HG03442 (cell line): ENCODE measurements around the gene LRPAP1.
"Not testable (repeated sequence)": the region's sequence is repeated elsewhere in the genome, so short reads cannot be mapped to it uniquely, and the experiment has no call there.

Experiments
- ATAC-seq: cut with Tn5 transposase; IDR thresholded peaks from one replicate; pipeline ENCODE4 v1.9.1; 2021; ENCODE audit warnings: mild to moderate bottlenecking, moderate library complexity; ENCODE audit not compliant: unreplicated experiment

LRPAP1 gene

DNA sequence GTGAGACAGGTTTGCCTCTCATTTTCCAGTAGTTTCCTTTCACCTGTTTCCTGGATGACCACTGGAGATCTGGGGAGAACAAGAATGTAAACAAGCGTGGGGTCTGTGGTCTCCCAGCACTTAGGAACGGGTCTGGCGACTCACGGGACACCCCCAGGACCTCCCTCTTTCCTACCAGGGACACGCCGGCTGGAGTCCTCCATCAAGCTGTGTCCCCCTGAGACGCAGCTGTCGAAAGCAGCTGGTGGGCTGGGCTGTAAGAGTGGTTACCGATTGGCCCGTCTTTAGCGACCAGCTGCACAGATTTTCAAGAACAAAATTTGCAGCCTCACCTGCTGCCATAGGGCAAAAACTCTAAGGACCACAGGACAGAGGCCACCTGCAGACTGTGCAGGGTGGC, 11.9 kb downstream of the LRPAP1 start:
- no peak for ATAC-seq

DNA sequence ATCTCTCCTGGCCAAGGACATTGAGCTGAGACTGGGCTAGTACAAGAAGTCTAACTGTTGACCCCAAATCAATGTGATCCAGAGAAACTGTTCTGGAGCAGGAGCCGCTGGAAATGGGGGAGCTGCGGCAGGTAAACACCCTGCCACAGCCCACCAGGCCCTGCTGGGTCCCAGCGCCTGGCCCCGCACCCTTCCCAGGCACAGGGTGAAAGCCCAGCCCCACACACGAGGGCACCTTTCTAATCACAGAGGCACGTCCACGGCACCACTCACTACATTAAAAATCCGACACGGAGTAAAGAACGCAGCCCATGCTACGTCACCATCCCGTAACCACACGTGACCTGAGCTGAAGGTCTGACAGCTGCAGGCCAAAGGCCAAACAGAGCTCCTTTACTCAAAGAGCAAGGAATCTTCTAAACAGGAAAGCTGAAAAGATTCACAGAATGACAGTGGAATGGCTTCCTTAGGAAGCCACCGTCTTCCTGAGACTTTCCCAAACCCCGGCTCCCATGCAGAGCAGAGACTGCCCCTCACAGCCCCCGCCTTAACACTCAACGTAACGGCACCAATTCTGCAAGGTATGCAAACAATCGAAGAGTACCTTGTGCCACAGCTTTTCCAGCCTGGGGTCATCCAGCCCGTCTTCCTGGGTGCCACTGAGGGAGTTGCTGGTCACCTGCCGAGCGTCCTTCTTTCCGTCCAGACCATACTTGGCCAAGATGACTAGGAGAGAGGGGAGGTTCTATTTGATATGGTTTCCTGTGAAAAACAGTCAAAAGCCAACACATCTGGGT, 12.6 kb downstream of the LRPAP1 start:
- ATAC-seq = no peak

DNA sequence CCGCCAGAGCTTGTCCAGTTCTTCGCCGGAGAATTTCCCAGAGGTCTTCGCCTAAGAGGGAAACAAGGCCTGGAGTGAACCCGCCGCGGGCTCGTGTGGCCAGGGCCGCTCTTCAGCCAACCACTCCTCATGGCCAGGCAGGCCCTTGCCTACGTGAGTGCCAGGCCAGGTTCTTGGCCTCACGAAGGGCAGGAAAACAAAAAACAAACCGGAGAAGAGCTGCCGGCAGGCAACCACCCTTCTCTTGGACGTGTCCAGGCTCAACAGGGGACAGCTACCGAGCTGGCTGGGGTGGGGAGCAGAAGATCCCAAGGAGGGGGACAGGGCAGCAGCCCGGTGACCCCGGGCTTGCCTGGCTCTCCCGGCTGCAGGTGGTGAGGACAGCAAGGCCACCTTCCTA, 13.3 kb downstream of the LRPAP1 start:
- no peak for ATAC-seq

DNA sequence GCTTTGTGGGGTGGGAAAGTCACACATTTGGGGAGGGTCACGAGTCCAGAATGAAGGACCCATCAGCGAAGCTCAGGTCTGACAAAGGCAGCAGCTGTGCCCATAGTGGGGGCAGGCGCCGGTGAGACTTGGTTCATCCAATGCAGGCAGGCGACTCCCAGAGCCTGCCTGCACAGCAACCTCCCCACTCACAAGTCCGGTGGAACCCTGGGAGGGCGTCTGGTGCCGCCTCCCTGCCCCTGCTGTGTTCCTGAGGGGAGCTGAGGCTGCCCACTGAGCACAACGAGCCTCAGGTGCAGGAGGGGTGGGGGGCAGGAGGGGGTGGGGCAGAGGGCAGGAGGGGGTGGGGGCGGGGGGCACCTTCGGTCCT, 13.7 kb downstream of the LRPAP1 start:
- ATAC-seq = no peak

DNA sequence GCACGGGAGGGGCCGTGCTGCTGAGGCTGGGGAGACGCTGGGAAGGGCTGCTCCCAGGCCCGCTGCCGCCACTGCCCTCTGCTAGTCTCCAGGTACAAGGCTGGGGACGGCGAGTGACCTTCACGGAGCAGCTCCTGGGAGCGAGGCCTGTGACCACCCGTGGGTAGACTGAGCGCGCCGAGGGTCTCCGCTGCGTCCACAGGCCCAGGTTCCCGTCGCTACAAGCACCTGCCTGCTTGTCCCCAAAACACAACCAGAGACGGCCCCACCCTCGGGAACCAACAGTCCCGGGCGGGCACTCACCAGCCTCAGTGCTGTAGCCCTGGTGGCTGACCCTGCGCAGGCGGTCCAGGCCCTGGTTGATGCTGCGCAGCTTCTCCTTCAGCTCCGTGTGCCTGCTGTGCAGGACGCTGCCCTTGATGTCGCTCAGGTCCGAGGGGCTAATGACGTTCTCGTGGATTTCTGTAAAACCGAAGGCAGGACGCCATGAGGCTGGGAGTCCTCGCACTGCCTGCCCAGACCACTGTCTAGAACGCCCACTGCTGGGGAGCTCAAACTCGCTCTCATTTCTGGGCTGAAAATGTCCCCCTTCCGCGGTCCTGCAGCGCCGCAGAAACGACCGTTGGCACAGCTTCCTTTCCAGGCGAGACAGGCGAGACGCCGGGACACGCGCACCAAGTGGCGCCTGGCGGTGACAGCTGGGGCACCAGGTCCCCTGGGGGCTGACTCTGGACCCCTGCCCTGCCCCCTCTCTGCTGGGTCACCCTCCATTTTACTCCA, 14.3 kb downstream of the LRPAP1 start:
- no peak for ATAC-seq

DNA sequence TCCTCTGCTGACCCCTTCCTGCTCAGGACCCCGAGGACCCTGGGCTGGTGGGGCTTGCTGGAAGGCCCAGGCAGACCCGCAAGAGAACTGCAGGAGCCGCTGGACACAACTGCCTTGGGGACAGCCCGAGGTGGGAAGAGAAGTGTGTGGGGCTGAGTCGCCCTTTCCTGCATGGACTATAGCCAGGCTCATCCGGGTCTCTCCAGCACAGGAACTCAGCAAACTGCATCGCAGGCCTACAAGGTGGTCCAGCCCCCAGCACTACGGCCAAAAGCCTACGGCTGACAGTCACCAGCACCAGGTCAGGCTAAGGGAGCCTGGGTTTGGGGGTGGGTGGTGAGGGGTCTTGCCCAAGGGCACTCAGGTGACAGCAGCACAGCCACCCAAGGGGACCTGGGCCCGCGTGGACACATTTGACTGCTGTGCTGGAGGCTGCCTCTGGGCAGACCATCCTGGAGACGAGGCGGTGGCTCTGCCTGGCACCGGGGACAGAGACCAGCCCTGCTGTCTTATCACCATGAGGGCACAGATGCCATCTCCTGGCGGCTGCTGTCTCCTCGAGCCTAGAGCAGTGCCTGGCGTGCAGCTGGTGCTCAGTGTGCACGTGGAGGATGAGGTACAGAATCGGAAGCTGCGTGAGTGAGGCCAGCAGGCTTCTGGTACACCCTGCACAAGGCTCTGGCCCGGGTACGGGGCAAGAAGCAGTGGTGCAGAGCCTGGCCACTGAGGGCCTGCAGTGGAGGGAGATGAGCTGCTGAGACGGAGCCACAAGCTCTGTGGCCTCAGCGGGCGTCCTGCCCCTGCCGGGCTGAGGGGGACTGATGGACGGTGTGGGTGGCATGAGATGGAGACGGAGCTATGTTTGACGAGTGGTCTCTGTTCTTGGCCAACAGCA, 15.1 kb downstream of the LRPAP1 start:
- no peak for ATAC-seq

DNA sequence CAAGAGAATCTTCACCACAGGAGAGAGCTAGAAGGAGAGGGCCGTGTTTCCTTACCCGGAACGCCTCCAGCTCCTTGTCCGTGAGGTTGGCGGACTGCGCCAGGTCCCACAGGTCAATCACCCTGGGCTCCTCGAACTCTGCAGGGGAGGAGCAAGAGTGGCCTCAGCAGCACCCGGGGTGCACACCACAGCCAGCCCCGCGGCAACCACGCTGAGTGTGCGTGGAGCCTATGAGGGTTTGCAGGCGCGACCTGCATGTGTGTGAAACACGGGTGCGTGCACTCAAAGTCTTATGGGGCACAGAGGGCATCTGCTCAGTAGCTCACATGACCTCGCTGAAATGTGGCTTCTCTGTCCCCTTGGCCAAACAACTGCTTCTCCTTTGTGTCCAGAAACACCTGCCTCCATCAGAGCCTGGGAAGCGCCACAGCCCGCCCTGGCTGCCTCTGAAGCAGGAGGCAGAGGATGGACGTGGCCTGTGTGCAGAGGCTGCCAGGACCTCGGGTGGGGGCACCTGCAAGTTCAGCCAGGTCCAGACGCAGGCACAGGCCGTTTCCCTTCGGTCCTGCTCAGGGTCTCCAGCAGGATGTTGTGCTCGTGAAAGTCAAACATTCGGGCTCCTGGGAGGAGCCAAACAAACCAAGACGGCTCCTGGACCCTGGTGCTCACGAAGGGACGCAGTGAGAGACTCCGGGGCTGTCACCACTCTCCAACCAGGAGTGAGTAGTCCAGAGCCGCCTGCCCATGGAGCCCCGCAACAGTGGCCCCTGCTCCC, 16.0 kb downstream of the LRPAP1 start:
- no peak for ATAC-seq

DNA sequence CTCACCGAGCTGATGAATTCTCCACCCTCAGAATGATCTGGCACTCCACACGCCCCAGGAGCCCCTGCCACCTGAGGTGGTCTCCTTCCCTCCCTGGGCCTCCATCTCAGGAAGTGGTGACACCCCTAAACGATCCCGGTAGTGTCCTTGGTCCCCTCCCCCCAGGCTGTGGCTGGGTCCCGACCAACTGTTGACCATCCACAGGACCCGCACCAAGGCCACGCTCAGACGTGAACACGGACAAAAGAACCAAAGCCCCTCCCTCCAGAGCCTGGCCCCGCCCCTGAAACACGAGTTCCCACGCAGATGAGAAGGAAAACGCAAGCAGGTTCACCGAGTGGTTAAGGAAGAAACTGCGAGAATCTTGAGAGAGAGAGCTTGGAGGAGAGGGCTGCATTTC, 16.6 kb downstream of the LRPAP1 start:
- ATAC-seq = no peak

DNA sequence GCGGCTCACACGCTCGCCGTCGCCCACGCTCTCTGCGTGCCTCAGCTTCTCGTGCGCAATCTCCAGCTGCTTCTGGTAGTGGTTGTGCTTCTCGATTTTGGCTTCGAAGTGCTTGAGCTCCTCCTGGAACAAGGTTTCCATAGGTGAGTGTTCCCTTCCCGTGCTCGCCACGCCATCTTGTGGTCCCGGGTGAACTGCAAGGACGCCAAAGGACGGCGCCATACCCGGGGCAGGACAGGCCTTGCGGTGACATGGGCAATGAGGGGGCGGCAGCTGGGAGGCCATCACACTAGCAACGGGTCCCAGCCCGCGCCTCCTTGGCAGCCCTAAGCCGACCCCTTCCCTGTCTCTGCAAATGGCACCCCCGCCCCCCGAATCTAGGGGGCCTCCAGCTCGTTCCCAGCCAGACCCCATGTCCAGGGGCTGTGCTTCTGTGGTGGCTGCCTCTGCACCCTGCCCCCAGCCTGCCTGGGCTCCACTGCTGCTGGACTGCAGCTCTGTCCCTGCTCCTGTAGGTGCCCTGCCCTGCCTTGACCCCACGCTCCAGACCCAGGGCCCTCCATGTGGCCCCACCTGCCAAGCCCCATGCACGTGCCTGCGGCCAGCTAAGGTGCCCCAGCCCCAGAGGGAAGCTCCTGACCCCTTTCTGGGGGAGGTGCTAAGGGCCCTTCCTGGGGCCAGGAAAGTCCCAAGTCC, 17.3 kb downstream of the LRPAP1 start:
- no peak for ATAC-seq

DNA sequence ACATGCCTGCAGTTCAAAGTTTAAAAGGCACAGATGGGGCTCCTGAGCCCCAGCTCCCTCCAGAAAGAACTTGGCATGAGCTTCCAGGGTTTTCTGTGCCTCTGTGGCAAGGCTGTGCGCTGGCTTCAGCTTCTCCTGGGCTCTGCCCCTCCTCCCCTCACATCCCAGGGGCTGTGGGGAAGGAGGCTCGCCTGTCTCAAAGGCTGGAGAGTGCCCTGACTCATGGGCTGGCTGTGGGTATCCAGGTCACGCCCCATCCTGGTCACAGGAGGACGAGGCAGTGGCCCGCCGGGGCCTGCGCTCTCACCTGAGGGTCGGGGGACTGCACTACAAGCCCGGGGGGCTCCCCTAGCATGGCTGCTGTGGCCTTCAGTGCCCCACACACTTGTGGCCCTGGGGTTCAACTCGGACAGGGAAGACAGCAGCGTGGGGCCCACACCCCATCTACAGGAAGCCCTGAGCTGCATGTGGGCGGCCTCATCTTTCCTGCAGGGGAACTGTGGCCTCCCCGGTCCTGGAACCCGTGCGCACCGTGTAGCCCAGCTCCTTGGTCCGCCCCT, 17.9 kb downstream of the LRPAP1 start:
- no peak for ATAC-seq

DNA sequence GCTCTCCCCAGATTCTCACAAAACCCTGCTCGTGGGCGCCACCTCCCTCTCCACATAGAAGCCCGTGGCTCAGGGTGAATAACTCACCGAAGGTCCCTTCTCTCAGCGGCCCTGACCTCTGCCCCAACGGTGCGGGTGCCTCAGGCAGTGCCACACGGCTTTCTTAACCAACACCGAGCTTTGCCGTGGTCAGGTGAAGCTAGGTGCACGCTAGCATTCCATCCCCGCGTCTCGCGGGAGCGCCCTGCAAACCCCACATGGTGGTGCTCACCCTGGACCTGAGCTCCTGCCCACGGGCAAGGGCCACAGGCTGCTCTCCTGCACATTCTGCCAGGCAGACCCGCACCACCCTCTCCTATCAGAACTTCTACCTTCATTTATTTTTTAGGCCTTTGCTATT, 18.4 kb downstream of the LRPAP1 start:
- ATAC-seq = no peak

DNA sequence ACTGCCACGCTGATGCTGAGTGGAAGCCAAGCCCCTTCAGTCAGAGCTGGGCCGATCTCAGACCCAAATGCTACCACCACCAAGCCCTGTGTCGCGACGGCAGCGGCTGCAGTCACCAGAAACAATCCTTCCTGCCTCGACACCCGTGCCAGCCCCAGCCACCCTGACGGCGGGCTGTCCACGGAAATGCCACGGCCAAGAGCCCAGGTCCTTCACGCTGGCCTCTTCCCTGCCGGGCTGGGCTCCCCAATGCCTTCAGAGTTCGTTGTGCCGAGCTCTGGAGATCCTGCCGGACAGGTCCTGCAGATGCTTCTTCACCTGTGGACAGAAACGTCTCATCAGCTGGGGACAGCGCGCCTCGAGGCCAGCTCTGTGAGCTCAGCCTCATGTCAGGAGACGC, 19.5 kb downstream of the LRPAP1 start:
- ATAC-seq = no peak

DNA sequence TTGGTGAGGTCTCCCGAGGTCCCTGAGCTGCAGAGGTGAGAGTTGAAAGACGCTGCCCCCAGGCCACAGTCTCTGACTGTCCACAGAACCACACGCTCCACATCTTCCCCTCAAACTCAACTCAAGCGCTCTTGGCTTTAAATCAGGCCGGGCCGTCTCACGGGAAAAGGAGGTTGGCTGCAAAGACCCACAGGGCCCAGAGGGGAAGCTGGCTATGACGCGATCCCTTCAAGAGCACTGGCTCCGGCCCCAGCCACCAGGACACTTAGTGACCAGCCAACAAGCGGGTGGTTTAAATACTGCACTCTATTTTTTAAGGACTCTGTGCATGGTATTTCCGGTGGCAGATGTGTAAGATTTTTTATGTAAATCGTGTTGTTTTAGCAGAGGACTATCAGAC, 19.9 kb downstream of the LRPAP1 start:
- ATAC-seq = no peak

DNA sequence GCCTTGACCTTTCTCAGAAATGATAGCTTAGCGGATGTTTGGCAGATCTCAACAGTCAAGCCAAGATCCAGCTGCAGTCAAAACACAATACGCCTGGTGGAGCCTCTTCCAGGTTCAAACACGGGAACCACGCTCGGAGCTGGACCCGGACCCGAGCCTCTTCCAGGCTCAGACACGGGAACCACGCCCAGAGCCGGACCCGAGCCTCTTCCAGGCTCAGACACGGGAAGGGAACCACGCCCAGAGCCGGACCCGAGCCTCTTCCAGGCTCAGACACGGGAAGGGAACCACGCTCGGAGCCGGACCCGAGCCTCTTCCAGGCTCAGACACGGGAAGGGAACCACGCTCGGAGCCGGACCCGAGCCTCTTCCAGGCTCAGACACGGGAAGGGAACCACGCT, 20.6 kb downstream of the LRPAP1 start:
- ATAC-seq = not testable (repeated sequence)

DNA sequence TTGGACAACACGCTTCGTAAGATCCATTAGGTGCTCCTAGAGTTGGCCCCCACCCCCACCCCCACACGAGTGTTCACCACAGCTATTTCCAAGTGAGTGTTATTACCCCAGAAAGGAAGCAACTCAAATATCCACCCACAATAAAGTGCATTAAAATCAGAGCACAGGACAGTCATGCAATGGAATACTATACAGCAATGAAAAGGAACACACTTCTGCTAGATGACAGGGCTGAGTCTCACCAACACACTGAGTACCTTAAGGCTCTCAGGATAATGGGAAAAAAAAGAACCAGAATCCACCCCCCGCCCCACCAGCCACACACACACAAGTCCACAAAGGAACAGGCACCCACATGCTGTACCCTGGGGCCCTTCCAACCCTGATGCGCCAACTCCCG, 21.0 kb downstream of the LRPAP1 start:
- no peak for ATAC-seq

DNA sequence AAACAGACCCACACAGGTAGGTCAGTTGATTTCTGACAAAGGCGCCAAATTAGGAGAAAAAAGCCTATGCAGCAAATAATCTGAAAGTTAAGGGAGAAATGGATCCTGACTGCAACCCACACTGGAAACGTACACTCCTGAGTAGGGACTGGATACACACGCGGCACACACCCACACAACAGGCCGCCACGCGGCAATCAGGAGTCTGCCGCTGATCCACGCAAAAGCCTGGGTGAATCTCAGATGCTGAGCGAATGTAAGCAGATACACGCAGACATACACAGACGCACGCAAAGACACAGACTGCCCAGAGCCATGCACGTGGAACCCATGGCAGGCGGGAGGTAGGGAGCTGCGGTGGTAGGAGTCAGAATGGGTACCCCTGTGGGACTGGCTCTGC, 21.7 kb downstream of the LRPAP1 start:
- ATAC-seq = no peak

DNA sequence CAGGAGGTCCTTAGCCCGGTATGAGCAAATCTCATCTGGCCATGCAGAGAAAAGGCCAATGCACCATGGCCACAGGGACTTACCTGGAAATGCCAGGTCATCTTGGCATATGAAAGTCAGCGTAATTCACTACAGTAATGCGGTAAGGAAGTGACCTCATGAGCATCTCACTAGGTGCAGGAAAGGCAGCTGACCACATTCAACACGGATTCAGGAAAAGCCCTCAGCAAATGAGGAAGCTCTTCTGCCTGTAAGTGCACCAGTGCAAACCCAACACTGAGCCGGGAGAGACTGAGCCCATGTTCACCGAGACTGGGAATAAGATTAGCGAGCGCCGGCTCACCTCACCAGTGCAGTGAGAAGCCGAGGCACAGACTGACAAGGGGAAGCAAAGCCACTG, 23.7 kb downstream of the LRPAP1 start:
- ATAC-seq = no peak

DNA sequence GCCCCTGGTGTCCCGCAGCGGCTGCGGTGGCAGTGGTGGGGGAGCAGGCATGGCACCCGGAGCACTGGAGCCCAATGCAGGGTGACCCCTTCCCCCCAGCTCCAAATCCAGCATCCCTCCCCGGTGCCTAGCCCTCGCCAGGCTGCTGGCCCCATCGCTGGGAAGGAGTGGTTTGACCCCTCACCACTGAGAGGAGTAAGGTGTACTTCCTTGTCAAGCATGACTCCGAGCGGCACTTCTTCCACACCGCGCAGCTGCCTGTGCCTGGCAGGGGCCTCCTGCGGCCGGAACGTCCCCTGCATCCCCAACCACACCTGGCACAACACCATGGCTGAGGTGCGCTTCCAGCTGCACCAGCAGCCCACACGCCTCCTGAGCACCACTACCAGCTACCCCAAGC, 27.0 kb downstream of the LRPAP1 start:
- no peak for ATAC-seq

DNA sequence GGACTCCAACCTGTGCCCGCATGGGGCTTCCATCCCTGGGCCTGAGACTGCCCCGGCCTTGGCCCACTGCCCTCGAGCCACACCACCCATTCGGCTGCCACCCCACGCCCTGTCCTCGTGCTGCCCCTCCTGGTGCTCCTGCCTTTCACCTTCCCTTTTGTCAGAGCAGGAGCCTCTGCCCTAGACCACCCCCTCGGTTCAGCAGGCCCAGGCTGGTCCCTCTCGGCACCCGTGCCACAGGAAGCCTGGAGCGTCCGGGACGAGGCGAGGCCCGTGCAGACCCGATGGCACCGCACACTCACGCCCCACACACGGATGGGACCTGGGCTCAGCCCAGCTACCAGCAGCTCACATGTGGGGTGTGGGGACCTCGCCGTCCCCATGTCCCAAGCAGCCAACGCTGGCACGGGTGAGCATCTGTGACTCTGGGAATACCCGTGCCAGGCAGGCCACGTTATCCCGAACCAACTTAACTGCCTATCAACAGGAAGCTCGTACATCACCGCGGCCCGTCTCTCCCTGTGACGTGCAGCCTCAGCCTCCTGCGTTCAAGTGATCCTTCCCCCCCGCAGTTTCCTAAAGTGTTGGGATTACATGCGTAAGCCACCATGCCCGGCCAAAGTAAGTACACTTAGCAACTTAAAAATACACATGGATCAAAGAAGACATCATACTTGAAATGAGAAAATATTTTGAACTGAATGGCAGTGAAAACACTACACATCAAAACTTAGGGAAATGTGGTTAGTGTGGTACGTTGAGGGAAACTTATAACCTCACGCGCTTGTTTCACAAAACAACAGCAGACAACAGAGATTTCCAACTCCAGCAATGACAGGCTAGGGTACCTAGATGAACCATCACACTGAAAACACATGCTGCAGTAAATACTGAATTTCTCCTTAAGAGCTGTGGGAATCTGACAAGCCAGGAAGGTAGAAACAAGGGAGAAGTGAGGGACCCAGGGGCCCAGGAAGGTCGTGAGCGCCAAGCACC, 29.0 kb downstream of the LRPAP1 start:
- ATAC-seq = no peak
